B cell (primary cell): ENCODE measurements around the gene ASB8. TPM values are rescaled to one million over a fixed set of nuclear protein-coding genes. Genes with fewer than 3 reads are reported as not detected.

Experiments used
- ATAC-seq: fragments of 200-7000 bp; cut with Tn5 transposase; one replicate; pipeline ENCODE4 v1.10.0; 2021; ENCODE audit warnings: low read depth, mild to moderate bottlenecking, moderate number of reproducible peaks, moderate library complexity
- CTCF ChIA-PET: fragments of 350-600 bp; sonication (Branson Sonifier 250); formaldehyde crosslinking; loops from one replicate; lab custom pipeline; 2021; ENCODE audit warnings: antibody characterized with exemption, inconsistent platforms; lab: Charles Lee
- POLR2A ChIA-PET: fragments of 350-600 bp; sonication (Branson Sonifier 250); formaldehyde crosslinking; loops from one replicate; lab custom pipeline; 2021; ENCODE audit warnings: antibody characterized with exemption; lab: Charles Lee
- DNase-seq: peaks from one replicate; pipeline ENCODE4 v3.0.0; 2013
- H2AFZ ChIP-seq: 2 replicates; pipeline ENCODE4 v1.6.1; 2012; ENCODE audit warnings: mild to moderate bottlenecking, low read depth, low read length; ENCODE audit not compliant: insufficient read depth, poor library complexity, severe bottlenecking
- H3K27ac ChIP-seq, 2 donors: 1 replicate in 1 of 2; 2 replicates in 1 of 2; pipeline ENCODE4 v1.5.1; 2012 to 2013; ENCODE audit warnings: low read length in 2 of 2, mild to moderate bottlenecking in 2 of 2, moderate library complexity in 1 of 2
- H3K27me3 ChIP-seq, 4 experiments: fragments of 200-600 bp in 1 of 4; sonication (generic) in 1 of 4; replicated peaks in 1 of 4; 1 replicate in 2 of 4; 2 replicates in 2 of 4; pipeline versions ENCODE4 v1.6.1 to v1.7.0; 2013 to 2016; ENCODE audit warnings: low read length in 3 of 4, mild to moderate bottlenecking in 2 of 4, mixed read lengths in 1 of 4, moderate library complexity in 1 of 4; ENCODE audit not compliant: insufficient read depth in 4 of 4, control insufficient read depth in 3 of 4; ENCODE audit errors: control extremely low read depth in 1 of 4
- H3K36me3 ChIP-seq, 2 experiments: replicated peaks in 1 of 2; 1 replicate in 1 of 2; 2 replicates in 1 of 2; pipeline versions ENCODE4 v1.6.1 to v1.7.1; 2013; ENCODE audit warnings: low read length in 1 of 2; ENCODE audit not compliant: insufficient read depth in 2 of 2, control insufficient read depth in 1 of 2; ENCODE audit errors: control extremely low read depth in 1 of 2, extremely low read depth in 1 of 2
- H3K4me1 ChIP-seq, 2 donors: fragments of 200-600 bp in 1 of 2; sonication (generic) in 1 of 2; 1 replicate in 1 of 2; 2 replicates in 1 of 2; pipeline versions ENCODE4 v1.5.1 to v1.6.1; 2013 to 2017; ENCODE audit warnings: low read length in 2 of 2; ENCODE audit not compliant: control insufficient read depth in 2 of 2, insufficient read depth in 2 of 2
- H3K4me2 ChIP-seq: replicated peaks from 2 replicates; pipeline ENCODE3; 2012; ENCODE audit warnings: mild to moderate bottlenecking, low read depth, low read length; ENCODE audit not compliant: poor library complexity, severe bottlenecking
- H3K4me3 ChIP-seq, 5 experiments: fragments of 200-600 bp in 1 of 5; sonication (generic) in 1 of 5; 1 replicate in 3 of 5; 2 replicates in 2 of 5; pipeline versions ENCODE4 v1.5.1 to v1.7.0; 2011 to 2016; ENCODE audit warnings: low read length in 4 of 5, mild to moderate bottlenecking in 4 of 5, low read depth in 2 of 5, control low read depth in 1 of 5, moderate library complexity in 1 of 5; ENCODE audit not compliant: insufficient read depth in 1 of 5; ENCODE audit errors: control extremely low read depth in 1 of 5, extremely low read depth in 1 of 5
- H3K79me2 ChIP-seq: fragments of 200-600 bp; sonication (generic); one replicate; pipeline ENCODE4 v1.6.0; 2016; ENCODE audit warnings: low read length; ENCODE audit not compliant: control insufficient read depth, insufficient read depth
- H3K9ac ChIP-seq: fragments of 200-600 bp; sonication (generic); 2 replicates; pipeline ENCODE4 v1.6.1; 2017; ENCODE audit warnings: mild to moderate bottlenecking, low read length, moderate library complexity
- H3K9me3 ChIP-seq, 3 donors: one replicate each; pipeline versions ENCODE4 v1.6.1 to v1.7.1; 2013; ENCODE audit warnings: low read length in 2 of 3; ENCODE audit not compliant: control insufficient read depth in 2 of 3, insufficient read depth in 1 of 3; ENCODE audit errors: control extremely low read depth in 1 of 3
- H4K20me1 ChIP-seq: 2 replicates; pipeline ENCODE4 v1.6.0; 2012; ENCODE audit warnings: mild to moderate bottlenecking, low read length; ENCODE audit not compliant: insufficient read depth, control insufficient read depth, poor library complexity, severe bottlenecking
- H3K27ac Mint-ChIP-seq: one replicate; pipeline ENCODE4 v1.8.0; 2021; ENCODE audit warnings: mixed read lengths
- H3K27me3 Mint-ChIP-seq: one replicate; pipeline ENCODE4 v1.8.0; 2021; ENCODE audit warnings: mixed read lengths
- H3K4me1 Mint-ChIP-seq: one replicate; pipeline ENCODE4 v1.8.0; 2021; ENCODE audit warnings: mixed read lengths
- H3K4me3 Mint-ChIP-seq: one replicate; pipeline ENCODE4 v1.8.0; 2021; ENCODE audit warnings: mixed read lengths
- H3K9me3 Mint-ChIP-seq: one replicate; pipeline ENCODE4 v1.8.0; 2022; ENCODE audit warnings: mixed read lengths; ENCODE audit not compliant: insufficient read depth
- EZH2 ChIP-seq: IDR thresholded peaks from 2 replicates; pipeline ENCODE4 v1.6.1; 2012; ENCODE audit warnings: borderline replicate concordance, low read depth, mild to moderate bottlenecking, moderate library complexity, low read length; ENCODE audit not compliant: insufficient read depth, poor library complexity, severe bottlenecking
- WGBS: methylation state at CpG from one replicate; pipeline ENCODE4 v1.1.5; 2013; ENCODE audit warnings: missing lambda C conversion rate; ENCODE audit not compliant: insufficient coverage; 5-methylcytosine and 5-hydroxymethylcytosine counted together
- intact Hi-C: fragments of 100-400 bp; cut with micrococcal nuclease; formaldehyde crosslinking; loops from one replicate; pipeline ENCODE4 v1.10.0; 2022
- polyA minus RNA-seq: library from RNA; depleted of rRNA, polyadenylated mRNA; stranded (reverse); fragments of >200 nt; gene quantifications from 2 replicates; pipeline ENCODE4 v1.2.3, GENCODE V29; 2012
- polyA plus RNA-seq: library from polyadenylated mRNA; depleted of rRNA; stranded (reverse); fragments of >200 nt; gene quantifications from 2 replicates; pipeline ENCODE4 v1.2.3, GENCODE V29; 2012
- total RNA-seq, 2 donors: library from RNA; stranded (reverse); fragments of 120-200 nt in 1 of 2; gene quantifications; 1 replicate in 1 of 2; 2 replicates in 1 of 2; pipeline versions ENCODE4 v1.2.3 to v1.2.4, GENCODE V29; 2013 to 2022
- TF ChIP-seq, protein P1 (sequence below): fragments of 200-600 bp; IDR thresholded peaks from one replicate; pipeline ENCODE4 v1.8.0; 2022; ENCODE audit warnings: antibody characterized with exemption, mild to moderate bottlenecking

ASB8 gene, protein sequence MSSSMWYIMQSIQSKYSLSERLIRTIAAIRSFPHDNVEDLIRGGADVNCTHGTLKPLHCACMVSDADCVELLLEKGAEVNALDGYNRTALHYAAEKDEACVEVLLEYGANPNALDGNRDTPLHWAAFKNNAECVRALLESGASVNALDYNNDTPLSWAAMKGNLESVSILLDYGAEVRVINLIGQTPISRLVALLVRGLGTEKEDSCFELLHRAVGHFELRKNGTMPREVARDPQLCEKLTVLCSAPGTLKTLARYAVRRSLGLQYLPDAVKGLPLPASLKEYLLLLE
- total RNA-seq (53.2 and 54.8 TPM in 2 replicates), polyA plus RNA-seq (22.7 and 26.0 TPM in 2 replicates), polyA minus RNA-seq (20.3 and 29.5 TPM in 2 replicates)
- total RNA-seq (2013) = 33.3 TPM

GRCh38 chr12:48157018-48157888, at the start of gene ASB8:
ASB8 (minus strand) TSS chr12:48157515; CDS start chr12:48153496, 4,019 bp downstream.
- DNase-seq (peak; percentile 99), ATAC-seq (peak; percentile 91)
- H3K4me1 Mint-ChIP-seq = peaks cover 21% of the 10 kb centered on the region
- peak within 1 kb of the TSS; percentile 78 for H3K4me2 ChIP-seq
- intact Hi-C loops = loop anchor here (1.0 to 2.0 kb wide), 6 partner anchors 26 to 450 kb away; partner anchors contain the start of genes CCDC184, PFKM, RPAP3 and SENP1
- POLR2A ChIA-PET = interaction anchor here (1.0 to 2.2 kb wide), 4 partner anchors 26 to 51 kb away, joined by 4 to 10 read pairs (median 6); partner anchors contain the start of genes CCDC184, PFKM and SENP1
- no peaks in the 10 kb centered on the region for H3K9me3 Mint-ChIP-seq
- H3K27me3 Mint-ChIP-seq = no peaks in the 10 kb centered on the region
- TF ChIP-seq, protein P1, sequence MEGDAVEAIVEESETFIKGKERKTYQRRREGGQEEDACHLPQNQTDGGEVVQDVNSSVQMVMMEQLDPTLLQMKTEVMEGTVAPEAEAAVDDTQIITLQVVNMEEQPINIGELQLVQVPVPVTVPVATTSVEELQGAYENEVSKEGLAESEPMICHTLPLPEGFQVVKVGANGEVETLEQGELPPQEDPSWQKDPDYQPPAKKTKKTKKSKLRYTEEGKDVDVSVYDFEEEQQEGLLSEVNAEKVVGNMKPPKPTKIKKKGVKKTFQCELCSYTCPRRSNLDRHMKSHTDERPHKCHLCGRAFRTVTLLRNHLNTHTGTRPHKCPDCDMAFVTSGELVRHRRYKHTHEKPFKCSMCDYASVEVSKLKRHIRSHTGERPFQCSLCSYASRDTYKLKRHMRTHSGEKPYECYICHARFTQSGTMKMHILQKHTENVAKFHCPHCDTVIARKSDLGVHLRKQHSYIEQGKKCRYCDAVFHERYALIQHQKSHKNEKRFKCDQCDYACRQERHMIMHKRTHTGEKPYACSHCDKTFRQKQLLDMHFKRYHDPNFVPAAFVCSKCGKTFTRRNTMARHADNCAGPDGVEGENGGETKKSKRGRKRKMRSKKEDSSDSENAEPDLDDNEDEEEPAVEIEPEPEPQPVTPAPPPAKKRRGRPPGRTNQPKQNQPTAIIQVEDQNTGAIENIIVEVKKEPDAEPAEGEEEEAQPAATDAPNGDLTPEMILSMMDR = peak; percentile 64
- TF ChIP-seq EZH2 = no peak
- H3K9me3 ChIP-seq = no peaks in the 10 kb centered on the region
- peak within 1 kb of the TSS; percentile 89 for H3K9ac ChIP-seq
- peaks cover 5% of the 10 kb centered on the region for H4K20me1 ChIP-seq
- H3K4me3 Mint-ChIP-seq = peak within 1 kb of the TSS; percentile 99
- H3K4me1 ChIP-seq = peaks cover 14 to 15% of the 10 kb centered on the region in 2 donors
- peak within 1 kb of the TSS; percentile 67 to 84 for H3K27ac ChIP-seq
- CTCF ChIA-PET = interaction anchor here (0.7 to 3.1 kb wide), 16 partner anchors 10 to 451 kb away, joined by 3 to 28 read pairs (median 6); partner anchors contain the start of genes CCDC184, PFKM, RPAP3 and SENP1
- H3K79me2 ChIP-seq = peaks cover 33% of the 10 kb centered on the region
- peak within 1 kb of the TSS; percentile 81 to 98 (median 88) for H3K4me3 ChIP-seq
- peak within 1 kb of the TSS; percentile 99 for H3K27ac Mint-ChIP-seq
- H2AFZ ChIP-seq = peak within 1 kb of the TSS; percentile 99
- peaks cover 0 to 7% of the 10 kb centered on the region in 2 experiments for H3K36me3 ChIP-seq
- under 1% methylated on average over 56 of the region's 56 CpGs for WGBS
- H3K27me3 ChIP-seq = no peaks in the 10 kb centered on the region
